Amygdala (tissue), 56 donors: ENCODE measurements around the gene FKBP1A.

Experiments used
- DNase-seq, 56 donors: peaks; one replicate each; lab custom pipeline; 2025; lab: John Stamatoyannopoulos, UW

The FKBP1A gene

GRCh38 chr20:1323256-1323655 lies 69.6 kb downstream of the FKBP1A start:
- no peak for DNase-seq

GRCh38 chr20:1322511-1323245 lies 70.2 kb downstream of the FKBP1A start:
- DNase-seq, result peak in 12 of 56 donors; percentile 12 to 60 (median 30)

DNA sequence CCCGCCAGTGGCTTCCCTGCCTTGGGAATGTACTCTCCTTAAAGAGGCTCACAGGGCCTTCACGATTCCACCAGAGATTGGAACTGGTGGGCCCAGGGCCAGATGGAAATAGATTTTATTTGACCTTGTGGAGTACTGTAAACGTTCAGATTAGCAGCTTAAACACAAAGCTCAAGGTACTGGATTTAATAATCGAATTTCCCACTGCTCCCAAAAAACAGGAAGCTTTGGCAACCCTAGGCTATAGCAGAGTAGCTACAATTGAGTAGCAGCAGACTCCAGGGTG lies 71.3 kb downstream of the FKBP1A start:
- no peak for DNase-seq

GRCh38 chr20:1320902-1321653 lies 71.8 kb downstream of the FKBP1A start:
- DNase-seq, result no peak

DNA sequence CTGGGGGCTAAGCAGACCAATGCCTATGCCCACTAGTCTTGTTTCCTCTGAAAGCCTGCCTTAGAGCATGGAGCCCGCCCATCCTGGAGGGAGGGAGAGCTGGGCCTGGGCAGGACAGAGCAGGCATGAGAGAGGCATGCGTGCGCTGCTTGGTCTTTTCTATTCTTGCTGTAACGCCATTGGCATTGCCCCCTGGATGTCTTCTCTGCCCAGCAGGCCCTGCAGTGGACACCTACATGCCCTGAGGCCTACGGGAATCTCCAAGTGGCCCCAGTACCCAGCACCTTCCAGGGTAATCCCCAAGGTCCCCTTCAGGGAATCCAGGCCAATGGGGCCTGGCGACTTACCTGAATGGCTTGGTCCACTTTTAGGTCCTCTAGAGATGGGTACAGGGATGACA lies 72.8 kb downstream of the FKBP1A start:
- no peak for DNase-seq

- no peak for DNase-seq
Measured at GRCh38 chr20:1319462-1319861, 73.4 kb downstream of the FKBP1A start.

GRCh38 chr20:1319051-1319450 lies 73.8 kb downstream of the FKBP1A start:
- DNase-seq, result no peak
